ENCODE data around the gene SSTR3. TPM values are rescaled to one million over a fixed set of nuclear protein-coding genes. Genes with fewer than 3 reads are reported as not detected.

The SSTR3 gene
- total and polyA plus RNA-seq, 2 of the 13 experiments (the other 11 are each of a cell fraction or from before 2014, with no cell fraction given): 0.08 to 0.64 TPM

- Histone ChIP-seq H3K4me1 (ENCODE audit: insufficient read depth, low read length) (peaks cover 28% of the 10 kb centered on the region), H3K9me3 (ENCODE audit: low read length) (no peaks in the 10 kb centered on the region), H3K27me3 (ENCODE audit: control insufficient read depth in 1 of 2, insufficient read depth in 2 of 2, low read length in 2 of 2) (peaks cover 0 to 33% of the 10 kb centered on the region in 2 experiments; a peak in 4 of 5 replicates), H3K9ac (ENCODE audit: insufficient read depth, low read depth, low read length) (no peak overlapping the region), H3K79me2 (ENCODE audit: insufficient read depth, low read length) (no peaks in the 10 kb centered on the region), H3K27ac (ENCODE audit: extremely low read length, insufficient read depth, low read length) (no peak overlapping the region), H4K20me1 (ENCODE audit: insufficient read depth, low read length) (no peaks in the 10 kb centered on the region), H3K36me3 (replicated peaks in 1 of 2; ENCODE audit: control insufficient read depth in 1 of 2, insufficient read depth in 2 of 2, low read length in 2 of 2) (no peaks in the 10 kb centered on the region), H3K4me2 (ENCODE audit: low read depth, low read length) (0 out of 2 replicates have a peak overlapping the region, but pooled peaks have one; percentile 25), H2AFZ (ENCODE audit: low read length) (no peak overlapping the region), H3K4me3 (replicated peaks in 1 of 3; ENCODE audit: insufficient read depth in 1 of 3, low read depth in 2 of 3, low read length in 3 of 3) (no peak overlapping the region)
- ChIA-PET CTCF (ENCODE audit: low intra/inter-chr PET ratio, low total read pairs) (no interaction called here), POLR2A (no interaction called here)
- WGBS (ENCODE audit: low lambda C conversion rate): 54% methylated on average over 10 of the region's 18 CpGs
- no peak for TF ChIP-seq ZBTB46 (CRISPR knock-in tag; IDR thresholded peaks at IDR 0.05; ENCODE audit: borderline replicate concordance)
- peak; percentile 76 for TF ChIP-seq ZKSCAN1 (IDR thresholded peaks at IDR 0.05; ENCODE audit: low read length)
- no peak for DNase-seq (ENCODE audit: low spot score)
- BruUV-seq (replicated peaks): no TSS peak
- FAIRE-seq: no peak
- 0 out of 3 replicates have a peak, but pooled peaks have one; percentile 13 for ATAC-seq
- intact Hi-C loops (cut with micrococcal nuclease; ENCODE audit: unreplicated experiment) (no loop called here), in situ Hi-C loops (cut with HindIII; ENCODE audit: extremely low pct_ligation_motif_present, low pct_unique_long_range_greater_than_20kb) (no loop called here)
These were observed 1.1 kb upstream of the SSTR3 start for GRCh38 chr22:37213218-37213855.

- POLR2A ChIA-PET: no interaction called here
- no peak overlapping the region for H2AFZ ChIP-seq (ENCODE audit: low read length)
- TF ChIP-seq ADNP (CRISPR knock-in tag; IDR thresholded peaks at IDR 0.05) (no peak), MIXL1 (CRISPR knock-in tag; IDR thresholded peaks at IDR 0.05) (no peak), RERE (CRISPR knock-in tag; IDR thresholded peaks at IDR 0.05; ENCODE audit: low read depth) (no peak), E2F5 (CRISPR knock-in tag; conservative IDR thresholded peaks at IDR 0.05) (no peak), ATF7-NPFF (CRISPR knock-in tag; IDR thresholded peaks at IDR 0.05; ENCODE audit: low read depth) (no peak), ZBTB44 (CRISPR knock-in tag; IDR thresholded peaks at IDR 0.05) (no peak)
These were observed 457 bp downstream of the SSTR3 start for GRCh38 chr22:37211866-37212173.

More at GRCh38 chr22:37211866-37212173, 457 bp downstream of the SSTR3 start:
- peak overlapping the region in 1 of 3 experiments; percentile 3; a peak in 1 of 6 replicates for H3K4me3 ChIP-seq (replicated peaks in 1 of 3; ENCODE audit: insufficient read depth in 1 of 3, low read depth in 2 of 3, low read length in 3 of 3)
- 42% methylated on average over 6 of the region's 6 CpGs for WGBS (ENCODE audit: low lambda C conversion rate)
- peaks cover 0 to 33% of the 10 kb centered on the region in 2 experiments; a peak in 3 of 5 replicates for H3K27me3 ChIP-seq (ENCODE audit: control insufficient read depth in 1 of 2, insufficient read depth in 2 of 2, low read length in 2 of 2)
- no peak overlapping the region for H3K9ac ChIP-seq (ENCODE audit: insufficient read depth, low read depth, low read length)
- no peak for FAIRE-seq
- intact Hi-C loops (cut with micrococcal nuclease; ENCODE audit: unreplicated experiment) (no loop called here), in situ Hi-C loops (cut with HindIII; ENCODE audit: extremely low pct_ligation_motif_present, low pct_unique_long_range_greater_than_20kb) (no loop called here)
- H3K4me1 ChIP-seq (ENCODE audit: insufficient read depth, low read length): peaks cover 28% of the 10 kb centered on the region
- CTCF ChIA-PET (ENCODE audit: low intra/inter-chr PET ratio, low total read pairs): no interaction called here
- ATAC-seq: no peak
- no peak for DNase-seq (ENCODE audit: low spot score)
- H3K9me3 ChIP-seq (ENCODE audit: low read length): no peaks in the 10 kb centered on the region
- no peak overlapping the region for H3K27ac ChIP-seq (ENCODE audit: extremely low read length, insufficient read depth, low read length)
- no peaks in the 10 kb centered on the region for H4K20me1 ChIP-seq (ENCODE audit: insufficient read depth, low read length)
- H3K36me3 ChIP-seq (replicated peaks in 1 of 2; ENCODE audit: control insufficient read depth in 1 of 2, insufficient read depth in 2 of 2, low read length in 2 of 2): no peaks in the 10 kb centered on the region
- peak overlapping the region; percentile 25; the same call in 1 of the 2 replicates for H3K4me2 ChIP-seq (ENCODE audit: low read depth, low read length)
- no peaks in the 10 kb centered on the region for H3K79me2 ChIP-seq (ENCODE audit: insufficient read depth, low read length)
- no TSS peak for BruUV-seq (replicated peaks)
